HG03342 (cell line): ENCODE data around the gene UBASH3B.
"Not testable (repeated sequence)": the region's sequence is repeated elsewhere in the genome, so short reads cannot be mapped to it uniquely, and the experiment has no call there.

ENCODE experiments used
- ATAC-seq: cut with Tn5 transposase; IDR thresholded peaks from one replicate; pipeline ENCODE4 v1.9.1; 2021; ENCODE audit warnings: mild to moderate bottlenecking, moderate library complexity; ENCODE audit not compliant: unreplicated experiment

The UBASH3B gene

GRCh38 chr11:122847466-122847865 lies 191.9 kb downstream of the UBASH3B start:
- ATAC-seq, result no peak

- no peak for ATAC-seq
Measured at GRCh38 chr11:122848186-122848585, 192.7 kb downstream of the UBASH3B start.

- no peak for ATAC-seq
Measured at GRCh38 chr11:122850076-122850631, 194.6 kb downstream of the UBASH3B start.

GRCh38 chr11:122851366-122851966 lies 195.9 kb downstream of the UBASH3B start:
- ATAC-seq, result peak; percentile 53

GRCh38 chr11:122852074-122852795 lies 196.7 kb downstream of the UBASH3B start:
- ATAC-seq, result no peak

GRCh38 chr11:122852796-122853160 lies 197.3 kb downstream of the UBASH3B start:
- no peak for ATAC-seq

- no peak for ATAC-seq
Measured at GRCh38 chr11:122853261-122853660, 197.7 kb downstream of the UBASH3B start.

- ATAC-seq, result no peak
Measured at GRCh38 chr11:122853971-122854446, 198.5 kb downstream of the UBASH3B start.

- ATAC-seq, result no peak
Measured at GRCh38 chr11:122861631-122862030, 206.1 kb downstream of the UBASH3B start.

- no peak for ATAC-seq
Measured at GRCh38 chr11:122862091-122862490, 206.6 kb downstream of the UBASH3B start.

- not testable (repeated sequence) for ATAC-seq
Measured at GRCh38 chr11:122863154-122863553, 207.6 kb downstream of the UBASH3B start.

- no peak for ATAC-seq
Measured at GRCh38 chr11:122863704-122864326, 208.3 kb downstream of the UBASH3B start.
